Neural cell (in vitro differentiated cells): ENCODE results near the gene RHEX. TPM values are rescaled to one million over a fixed set of nuclear protein-coding genes. Genes with fewer than 3 reads are reported as not detected.

ENCODE experiments used
- H2AFZ ChIP-seq: fragments of 200-600, 300-800 bp; sonication (generic), shearing (Covaris generic); 2 replicates; pipeline ENCODE4 v1.6.0; 2014; ENCODE audit warnings: low read depth, mild to moderate bottlenecking, antibody characterized with exemption, low read length, moderate library complexity
- H3F3A ChIP-seq: fragments of 200-600 bp; shearing (Covaris generic); 2 replicates; pipeline ENCODE4 v1.6.1; 2016; ENCODE audit warnings: mild to moderate bottlenecking, moderate library complexity, mixed read lengths, antibody characterized with exemption, low read length; ENCODE audit not compliant: insufficient read depth, poor library complexity, severe bottlenecking
- H3K27ac ChIP-seq: fragments of 200-600, 300-800 bp; sonication (generic), shearing (Covaris generic); 2 replicates; pipeline ENCODE4 v1.5.1; 2014; ENCODE audit warnings: mild to moderate bottlenecking, low read length, moderate library complexity
- H3K27me3 ChIP-seq: fragments of 300-800, 200-600 bp; sonication (generic), shearing (Covaris generic); 2 replicates; pipeline ENCODE4 v1.6.0; 2014; ENCODE audit warnings: mild to moderate bottlenecking, low read depth, low read length, moderate library complexity; ENCODE audit not compliant: insufficient read depth
- H3K36me3 ChIP-seq: fragments of 300-800, 200-600 bp; sonication (generic), shearing (Covaris generic); 2 replicates; pipeline ENCODE4 v1.5.1; 2014; ENCODE audit warnings: mild to moderate bottlenecking, antibody characterized with exemption, low read length, moderate library complexity; ENCODE audit not compliant: insufficient read depth
- H3K4me2 ChIP-seq: fragments of 300-800, 200-600 bp; sonication (generic), shearing (Covaris generic); 2 replicates; pipeline ENCODE4 v1.6.0; 2014; ENCODE audit warnings: mild to moderate bottlenecking, low read length
- H3K4me3 ChIP-seq: fragments of 300-800, 200-600 bp; sonication (generic), shearing (Covaris generic); 2 replicates; pipeline ENCODE4 v1.5.1; 2014; ENCODE audit warnings: mild to moderate bottlenecking, low read length, moderate library complexity
- H3K79me2 ChIP-seq: fragments of 200-600 bp; shearing (Covaris generic); replicated peaks from 2 replicates; pipeline ENCODE4 v1.6.0; 2014; ENCODE audit warnings: mild to moderate bottlenecking, low read length, moderate library complexity; ENCODE audit not compliant: insufficient read depth
- H3K9ac ChIP-seq: fragments of 300-800, 200-600 bp; sonication (generic), shearing (Covaris generic); 2 replicates; pipeline ENCODE4 v1.6.1; 2016; ENCODE audit warnings: mild to moderate bottlenecking, low read length, mixed read lengths
- H3K9me2 ChIP-seq: fragments of 200-600 bp; shearing (Covaris generic); 2 replicates; pipeline ENCODE4 v1.6.1; 2016; ENCODE audit warnings: mild to moderate bottlenecking, low read length, mixed read lengths; ENCODE audit not compliant: insufficient read depth
- H3K9me3 ChIP-seq: fragments of 200-600, 300-800 bp; sonication (generic), shearing (Covaris generic); 2 replicates; pipeline ENCODE4 v1.6.1; 2016; ENCODE audit warnings: mild to moderate bottlenecking, mixed run types, low read length, moderate library complexity, mixed read lengths
- H4K20me1 ChIP-seq: fragments of 200-600 bp; shearing (Covaris generic); 2 replicates; pipeline ENCODE4 v1.6.1; 2016; ENCODE audit warnings: mild to moderate bottlenecking, mixed run types; ENCODE audit not compliant: insufficient read depth
- EP300 ChIP-seq: fragments of 450-650 bp; conservative IDR thresholded peaks from 2 replicates; pipeline ENCODE4 v1.6.1; 2014; ENCODE audit warnings: antibody characterized with exemption, mild to moderate bottlenecking, moderate library complexity; ENCODE audit not compliant: poor library complexity, severe bottlenecking
- EZH2 ChIP-seq: fragments of 200-600, 300-800 bp; shearing (Covaris generic), sonication (generic); IDR thresholded peaks from 2 replicates; pipeline ENCODE4 v1.6.1; 2014; ENCODE audit warnings: antibody characterized with exemption, low read length, borderline replicate concordance, mild to moderate bottlenecking; ENCODE audit not compliant: insufficient read depth, poor library complexity, severe bottlenecking
- MXI1 ChIP-seq: fragments of 450-650 bp; conservative IDR thresholded peaks from 2 replicates; pipeline ENCODE4 v1.6.1; 2014; ENCODE audit warnings: antibody characterized with exemption, mild to moderate bottlenecking; ENCODE audit not compliant: poor library complexity, severe bottlenecking
- POLR2AphosphoS5 ChIP-seq: IDR thresholded peaks from 2 replicates; pipeline ENCODE4 v1.6.1; 2012
- RAD21 ChIP-seq: fragments of 450-650 bp; conservative IDR thresholded peaks from 2 replicates; pipeline ENCODE4 v1.6.1; 2014; ENCODE audit warnings: antibody characterized with exemption, mild to moderate bottlenecking, moderate library complexity
- SMC3 ChIP-seq: fragments of 450-650 bp; conservative IDR thresholded peaks from 2 replicates; pipeline ENCODE4 v1.6.1; 2014; ENCODE audit warnings: antibody characterized with exemption, mild to moderate bottlenecking, moderate library complexity; ENCODE audit not compliant: poor library complexity
- TAF1 ChIP-seq: IDR thresholded peaks from 2 replicates; pipeline ENCODE4 v1.6.1; 2012; ENCODE audit warnings: low read depth
- polyA plus RNA-seq: library from polyadenylated mRNA; depleted of rRNA; stranded (reverse); fragments of >200 nt; gene quantifications from 2 replicates; pipeline ENCODE4 v1.2.3, GENCODE V29; 2014
- TF ChIP-seq, protein P1 (sequence below): fragments of 450-650 bp; IDR thresholded peaks from 2 replicates; pipeline ENCODE4 v1.5.1; 2014; ENCODE audit warnings: antibody characterized with exemption, mild to moderate bottlenecking, moderate library complexity; ENCODE audit not compliant: poor library complexity, severe bottlenecking
- TF ChIP-seq, protein P2 (sequence below): IDR thresholded peaks from 2 replicates; pipeline ENCODE4 v1.6.1; 2012; ENCODE audit warnings: borderline replicate concordance

The RHEX gene
- polyA plus RNA-seq, 1 donor from 2014 or later, result not detected

DNA sequence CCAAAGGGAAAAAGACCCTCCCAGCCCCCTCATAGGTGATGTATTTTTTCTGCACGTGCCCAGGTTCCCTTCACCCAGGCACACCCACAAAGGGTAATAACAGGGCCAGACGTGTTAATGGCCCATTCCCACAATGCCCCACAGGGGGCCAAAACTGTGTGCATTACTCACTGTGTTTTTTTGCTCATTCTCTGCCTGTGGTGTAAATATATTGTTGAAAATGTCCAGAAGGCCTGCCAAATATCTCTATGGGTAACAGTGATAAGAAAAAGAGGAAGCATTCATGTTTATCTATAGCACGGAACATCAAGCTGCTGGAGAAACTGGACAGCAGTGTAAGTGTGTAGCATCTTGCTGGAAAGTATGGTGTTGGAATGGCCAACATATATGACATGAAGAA, 21.9 kb downstream of the RHEX start:
- no peaks in the 10 kb centered on the region for H4K20me1 ChIP-seq
- no peaks in the 10 kb centered on the region for H3K36me3 ChIP-seq
- H2AFZ ChIP-seq, result no peak overlapping the region
- H3K79me2 ChIP-seq, result no peaks in the 10 kb centered on the region
- no peak for TF ChIP-seq EP300
- TF ChIP-seq SMC3, result no peak
- TF ChIP-seq EZH2, result no peak
- no peak for TF ChIP-seq RAD21
- TF ChIP-seq, protein P1, sequence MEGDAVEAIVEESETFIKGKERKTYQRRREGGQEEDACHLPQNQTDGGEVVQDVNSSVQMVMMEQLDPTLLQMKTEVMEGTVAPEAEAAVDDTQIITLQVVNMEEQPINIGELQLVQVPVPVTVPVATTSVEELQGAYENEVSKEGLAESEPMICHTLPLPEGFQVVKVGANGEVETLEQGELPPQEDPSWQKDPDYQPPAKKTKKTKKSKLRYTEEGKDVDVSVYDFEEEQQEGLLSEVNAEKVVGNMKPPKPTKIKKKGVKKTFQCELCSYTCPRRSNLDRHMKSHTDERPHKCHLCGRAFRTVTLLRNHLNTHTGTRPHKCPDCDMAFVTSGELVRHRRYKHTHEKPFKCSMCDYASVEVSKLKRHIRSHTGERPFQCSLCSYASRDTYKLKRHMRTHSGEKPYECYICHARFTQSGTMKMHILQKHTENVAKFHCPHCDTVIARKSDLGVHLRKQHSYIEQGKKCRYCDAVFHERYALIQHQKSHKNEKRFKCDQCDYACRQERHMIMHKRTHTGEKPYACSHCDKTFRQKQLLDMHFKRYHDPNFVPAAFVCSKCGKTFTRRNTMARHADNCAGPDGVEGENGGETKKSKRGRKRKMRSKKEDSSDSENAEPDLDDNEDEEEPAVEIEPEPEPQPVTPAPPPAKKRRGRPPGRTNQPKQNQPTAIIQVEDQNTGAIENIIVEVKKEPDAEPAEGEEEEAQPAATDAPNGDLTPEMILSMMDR, result no peak
- TF ChIP-seq, protein P2, sequence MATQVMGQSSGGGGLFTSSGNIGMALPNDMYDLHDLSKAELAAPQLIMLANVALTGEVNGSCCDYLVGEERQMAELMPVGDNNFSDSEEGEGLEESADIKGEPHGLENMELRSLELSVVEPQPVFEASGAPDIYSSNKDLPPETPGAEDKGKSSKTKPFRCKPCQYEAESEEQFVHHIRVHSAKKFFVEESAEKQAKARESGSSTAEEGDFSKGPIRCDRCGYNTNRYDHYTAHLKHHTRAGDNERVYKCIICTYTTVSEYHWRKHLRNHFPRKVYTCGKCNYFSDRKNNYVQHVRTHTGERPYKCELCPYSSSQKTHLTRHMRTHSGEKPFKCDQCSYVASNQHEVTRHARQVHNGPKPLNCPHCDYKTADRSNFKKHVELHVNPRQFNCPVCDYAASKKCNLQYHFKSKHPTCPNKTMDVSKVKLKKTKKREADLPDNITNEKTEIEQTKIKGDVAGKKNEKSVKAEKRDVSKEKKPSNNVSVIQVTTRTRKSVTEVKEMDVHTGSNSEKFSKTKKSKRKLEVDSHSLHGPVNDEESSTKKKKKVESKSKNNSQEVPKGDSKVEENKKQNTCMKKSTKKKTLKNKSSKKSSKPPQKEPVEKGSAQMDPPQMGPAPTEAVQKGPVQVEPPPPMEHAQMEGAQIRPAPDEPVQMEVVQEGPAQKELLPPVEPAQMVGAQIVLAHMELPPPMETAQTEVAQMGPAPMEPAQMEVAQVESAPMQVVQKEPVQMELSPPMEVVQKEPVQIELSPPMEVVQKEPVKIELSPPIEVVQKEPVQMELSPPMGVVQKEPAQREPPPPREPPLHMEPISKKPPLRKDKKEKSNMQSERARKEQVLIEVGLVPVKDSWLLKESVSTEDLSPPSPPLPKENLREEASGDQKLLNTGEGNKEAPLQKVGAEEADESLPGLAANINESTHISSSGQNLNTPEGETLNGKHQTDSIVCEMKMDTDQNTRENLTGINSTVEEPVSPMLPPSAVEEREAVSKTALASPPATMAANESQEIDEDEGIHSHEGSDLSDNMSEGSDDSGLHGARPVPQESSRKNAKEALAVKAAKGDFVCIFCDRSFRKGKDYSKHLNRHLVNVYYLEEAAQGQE, result no peak
- no peak for TF ChIP-seq POLR2AphosphoS5
- TF ChIP-seq MXI1, result no peak
- no peak for TF ChIP-seq TAF1
- no peak overlapping the region for H3K4me3 ChIP-seq
- H3K27ac ChIP-seq, result no peak overlapping the region
- no peaks in the 10 kb centered on the region for H3F3A ChIP-seq
- no peak overlapping the region for H3K9ac ChIP-seq
- no peak overlapping the region for H3K4me2 ChIP-seq
- H3K9me2 ChIP-seq, result no peaks in the 10 kb centered on the region
- no peaks in the 10 kb centered on the region for H3K9me3 ChIP-seq
- H3K27me3 ChIP-seq, result no peaks in the 10 kb centered on the region

DNA sequence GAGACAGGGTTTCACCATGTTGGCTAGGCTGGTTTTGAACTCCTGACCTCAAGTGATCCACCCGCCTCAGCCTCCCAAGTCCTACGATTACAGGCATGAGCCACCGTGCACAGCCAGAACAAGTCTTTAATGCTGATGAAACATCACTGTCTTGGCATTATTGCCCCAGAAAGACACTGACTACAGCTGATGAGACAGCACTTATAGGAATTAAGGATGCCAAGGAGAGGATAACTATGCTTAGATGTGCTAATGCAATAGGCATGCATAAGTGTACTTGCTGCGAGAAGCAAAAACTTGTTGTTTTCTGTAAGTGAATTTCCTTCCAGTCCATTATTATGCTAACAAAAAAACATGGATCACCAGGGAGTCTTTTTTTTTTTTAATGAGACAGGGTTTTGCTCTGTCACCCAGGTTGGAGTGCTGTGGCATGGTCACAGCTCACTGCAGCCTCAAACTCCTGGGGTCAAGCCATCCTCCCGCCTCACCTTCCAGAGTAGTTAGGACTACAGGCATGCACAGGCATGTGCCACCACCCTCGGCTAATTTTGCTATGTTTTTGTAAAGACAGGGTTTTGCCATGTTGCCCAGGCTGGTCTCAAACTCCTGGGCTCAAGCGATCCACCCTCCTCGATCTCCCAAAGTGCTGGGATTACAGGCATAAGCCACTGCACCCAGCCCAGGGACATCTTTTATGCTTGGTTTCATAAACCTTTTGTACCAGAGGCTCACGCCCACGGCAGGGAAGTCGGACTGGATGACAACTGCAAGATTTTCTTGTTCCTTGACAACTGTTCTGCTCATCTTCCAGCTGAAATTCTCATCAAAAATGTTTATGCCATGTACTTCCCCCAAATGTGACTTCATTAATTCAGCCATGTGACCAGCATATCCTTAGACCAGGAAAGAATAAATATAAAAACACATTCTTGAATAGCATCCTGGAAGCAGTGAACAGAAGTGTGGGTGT, 23.1 kb downstream of the RHEX start:
- H3K9ac ChIP-seq, result no peak overlapping the region
- no peaks in the 10 kb centered on the region for H3K79me2 ChIP-seq
- no peaks in the 10 kb centered on the region for H3K36me3 ChIP-seq
- H4K20me1 ChIP-seq, result no peaks in the 10 kb centered on the region
- no peak overlapping the region for H2AFZ ChIP-seq
- no peaks in the 10 kb centered on the region for H3K9me2 ChIP-seq
- H3K27me3 ChIP-seq, result no peaks in the 10 kb centered on the region
- no peaks in the 10 kb centered on the region for H3F3A ChIP-seq
- no peak overlapping the region for H3K4me3 ChIP-seq
- TF ChIP-seq RAD21 (no peak), POLR2AphosphoS5 (no peak), SMC3 (no peak), TAF1 (no peak), EZH2 (no peak), MXI1 (no peak), EP300 (no peak)
- TF ChIP-seq, protein P1, result no peak
- TF ChIP-seq, protein P2, result no peak
- H3K9me3 ChIP-seq, result no peaks in the 10 kb centered on the region
- no peak overlapping the region for H3K4me2 ChIP-seq
- no peak overlapping the region for H3K27ac ChIP-seq
